ENCODE data around the gene PPARG. TPM values are rescaled to one million over a fixed set of nuclear protein-coding genes. Genes with fewer than 3 reads are reported as not detected.
A peak's percentile ranks its signal among the peaks of the same experiment; 100 is the strongest.

The PPARG gene
- total and polyA plus RNA-seq, 2 of the 13 experiments (the other 11 are each of a cell fraction or from before 2014, with no cell fraction given) = 13.9 to 58.3 TPM

- TF ChIP-seq PHF21A (CRISPR knock-in tag; IDR thresholded peaks at IDR 0.05) (no peak), ZNF850 (CRISPR knock-in tag; conservative IDR thresholded peaks at IDR 0.05) (no peak), RORA (CRISPR knock-in tag; IDR thresholded peaks at IDR 0.05) (no peak), HDAC1 (CRISPR knock-in tag; IDR thresholded peaks at IDR 0.05) (peak; percentile 68; the same call in 1 of the 2 replicates), NFIB (CRISPR knock-in tag; IDR thresholded peaks at IDR 0.05; ENCODE audit: borderline replicate concordance) (no peak), ZIK1 (CRISPR knock-in tag; IDR thresholded peaks at IDR 0.05; ENCODE audit: borderline replicate concordance, low read depth) (peak; percentile 52; the same call in 1 of the 2 replicates), PHF5A (CRISPR knock-in tag; IDR thresholded peaks at IDR 0.05; ENCODE audit: low read depth, unreplicated experiment) (no peak), ZNF737 (CRISPR knock-in tag; IDR thresholded peaks at IDR 0.05; ENCODE audit: borderline replicate concordance) (no peak), ZNF18 (CRISPR knock-in tag; IDR thresholded peaks at IDR 0.05; ENCODE audit: insufficient replicate concordance) (no peak), ZNF282 (IDR thresholded peaks at IDR 0.05; ENCODE audit: partially characterized antibody) (no peak), ZNF335 (CRISPR knock-in tag; IDR thresholded peaks at IDR 0.05) (no peak), ZNF224 (CRISPR knock-in tag; IDR thresholded peaks at IDR 0.05) (peak; percentile 53; the same call in 1 of the 2 replicates), ZNF563 (CRISPR knock-in tag; IDR thresholded peaks at IDR 0.05) (peak; percentile 42; the same call in 1 of the 2 replicates), MIER3 (CRISPR knock-in tag; IDR thresholded peaks at IDR 0.05; ENCODE audit: borderline replicate concordance) (no peak), CHD2 (IDR thresholded peaks at IDR 0.05; ENCODE audit: low read depth, low read length) (no peak), ZSCAN12 (CRISPR knock-in tag; IDR thresholded peaks at IDR 0.05) (0 out of 2 replicates have a peak, but pooled peaks have one; percentile 13), RAD51 (IDR thresholded peaks at IDR 0.05; ENCODE audit: borderline replicate concordance) (no peak), CEBPB (IDR thresholded peaks at IDR 0.05; ENCODE audit: borderline replicate concordance, low read depth, low read length) (no peak), SIX1 (CRISPR knock-in tag; IDR thresholded peaks at IDR 0.05; ENCODE audit: borderline replicate concordance) (no peak), ZSCAN29 (CRISPR knock-in tag; conservative IDR thresholded peaks at IDR 0.05) (0 out of 2 replicates have a peak, but pooled peaks have one; percentile 40), ARNT2 (CRISPR knock-in tag; IDR thresholded peaks at IDR 0.05; ENCODE audit: low read depth) (0 out of 2 replicates have a peak, but pooled peaks have one; percentile 43), ZNF749 (CRISPR knock-in tag; IDR thresholded peaks at IDR 0.05; ENCODE audit: borderline replicate concordance) (no peak; the same call in 1 of the 2 replicates), HOXA3 (CRISPR knock-in tag; IDR thresholded peaks at IDR 0.05) (no peak; the same call in 1 of the 2 replicates), ZNF33B (CRISPR knock-in tag; IDR thresholded peaks at IDR 0.05) (no peak), ZNF317 (CRISPR knock-in tag; IDR thresholded peaks at IDR 0.05) (no peak), SCMH1 (CRISPR knock-in tag; IDR thresholded peaks at IDR 0.05; ENCODE audit: borderline replicate concordance) (no peak), NR2C2 (CRISPR knock-in tag; IDR thresholded peaks at IDR 0.05; ENCODE audit: borderline replicate concordance) (peak; percentile 45; the same call in 1 of the 2 replicates), BATF2 (CRISPR knock-in tag; IDR thresholded peaks at IDR 0.05) (no peak)
- TF ChIP-seq, protein P1, sequence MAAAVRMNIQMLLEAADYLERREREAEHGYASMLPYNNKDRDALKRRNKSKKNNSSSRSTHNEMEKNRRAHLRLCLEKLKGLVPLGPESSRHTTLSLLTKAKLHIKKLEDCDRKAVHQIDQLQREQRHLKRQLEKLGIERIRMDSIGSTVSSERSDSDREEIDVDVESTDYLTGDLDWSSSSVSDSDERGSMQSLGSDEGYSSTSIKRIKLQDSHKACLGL (CRISPR knock-in tag; IDR thresholded peaks at IDR 0.05) = no peak
These were observed at the start of gene PPARG (continued) for GRCh38 chr3:12288182-12289129.

Measured in HepG2 (cell line).